ENCODE results near the gene ZDHHC6.

GRCh38 chr10:112394475-112394875 is 52.2 kb downstream of the ZDHHC6 start:
- TF ChIP-seq POLR2AphosphoS5 (IDR thresholded peaks at IDR 0.05) = no peak
- TF ChIP-seq POLR2A (IDR thresholded peaks at IDR 0.05) = no peak
- TF ChIP-seq CTCF (IDR thresholded peaks at IDR 0.05) = no peak
